Suppressor macrophage (primary cell): ENCODE data around the gene EVC2.
A peak's percentile ranks its signal among the peaks of the same experiment; 100 is the strongest.

Source experiments
- DNase-seq, 4 experiments: peaks; one replicate each; pipeline ENCODE4 v3.0.0-alpha.2; 2020 to 2022

Gene EVC2

GRCh38 chr4:5713861-5714260 is 5.5 kb upstream of the EVC2 start:
- DNase-seq, result no peak

GRCh38 chr4:5712931-5713330 is 4.6 kb upstream of the EVC2 start:
- no peak for DNase-seq

GRCh38 chr4:5712517-5712916 is 4.2 kb upstream of the EVC2 start:
- peak in 2 of 4 experiments; percentile 11 to 27 for DNase-seq

GRCh38 chr4:5711479-5712184 is 3.3 kb upstream of the EVC2 start:
- peak in 3 of 4 experiments; percentile 43 to 63 (median 50) for DNase-seq

DNA sequence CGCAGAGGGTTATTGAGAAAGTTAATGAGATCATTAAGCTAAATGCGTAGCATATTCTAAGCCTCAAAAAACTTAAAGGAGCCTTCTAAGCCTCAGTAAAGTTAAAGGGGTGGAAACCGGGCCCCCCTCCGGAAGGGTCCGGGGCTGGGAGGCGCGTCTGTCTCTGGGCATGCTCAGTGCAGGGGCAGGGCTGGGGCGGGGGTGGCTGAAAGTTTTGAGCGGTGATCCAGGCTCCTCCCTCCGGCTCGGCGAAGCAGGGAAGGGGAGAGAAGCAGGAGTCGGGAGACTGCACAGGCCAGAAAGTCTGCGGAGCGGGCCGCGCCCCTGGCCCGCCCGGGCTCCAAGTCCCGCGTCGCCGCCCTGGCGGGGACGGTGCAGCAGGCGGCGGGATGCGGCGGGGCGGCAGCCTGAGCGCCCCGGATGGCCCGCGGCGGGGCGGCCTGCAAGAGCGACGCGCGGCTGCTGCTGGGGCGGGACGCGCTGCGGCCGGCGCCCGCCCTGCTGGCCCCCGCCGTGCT is 2.7 kb upstream of the EVC2 start, which contains the start of gene EVC:
EVC (plus strand) TSS at position 241 of the 518 bp plus-strand sequence; CDS start at position 421, 180 bp downstream.
- peak; percentile 27 to 66 (median 32) for DNase-seq

- peak in 1 of 4 experiments; percentile 23 for DNase-seq
Measured at GRCh38 chr4:5710065-5710960, 2.0 kb upstream of the EVC2 start.

GRCh38 chr4:5709207-5709575 is 832 bp upstream of the EVC2 start:
- DNase-seq, result no peak

DNA sequence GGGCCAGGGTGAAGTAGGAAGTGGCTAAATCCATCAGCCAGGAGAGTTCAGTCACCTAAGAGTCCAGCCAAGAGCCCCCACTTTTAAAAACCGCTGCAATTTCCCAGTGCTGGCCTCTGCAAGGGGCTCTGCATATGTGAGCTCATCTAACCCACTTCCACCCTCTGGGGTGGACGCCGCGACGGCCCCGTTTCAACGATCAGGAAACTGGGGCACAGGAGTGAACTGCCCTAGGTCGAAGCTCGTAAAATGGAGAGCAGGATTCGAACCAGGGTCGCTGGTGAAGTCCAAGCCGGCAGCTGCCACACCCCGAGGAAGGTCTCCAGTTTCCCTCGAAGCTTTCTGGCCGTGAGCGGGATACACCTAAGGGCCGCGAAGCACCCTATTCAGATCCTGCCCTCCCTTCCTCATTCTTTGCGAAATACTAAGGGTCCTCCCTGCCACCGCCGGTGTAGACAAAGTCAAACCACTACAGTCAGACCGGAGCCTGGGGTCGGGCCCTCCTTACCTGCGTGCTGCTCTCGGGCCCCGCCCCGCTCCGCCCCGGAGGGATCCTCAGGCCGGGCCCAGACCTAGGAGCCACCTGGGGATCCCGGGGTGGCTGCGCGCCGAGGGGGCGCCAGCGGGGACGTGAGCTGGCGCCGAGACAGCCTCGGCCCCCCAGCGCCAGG is 446 bp downstream of the EVC2 start:
- DNase-seq, result no peak

DNA sequence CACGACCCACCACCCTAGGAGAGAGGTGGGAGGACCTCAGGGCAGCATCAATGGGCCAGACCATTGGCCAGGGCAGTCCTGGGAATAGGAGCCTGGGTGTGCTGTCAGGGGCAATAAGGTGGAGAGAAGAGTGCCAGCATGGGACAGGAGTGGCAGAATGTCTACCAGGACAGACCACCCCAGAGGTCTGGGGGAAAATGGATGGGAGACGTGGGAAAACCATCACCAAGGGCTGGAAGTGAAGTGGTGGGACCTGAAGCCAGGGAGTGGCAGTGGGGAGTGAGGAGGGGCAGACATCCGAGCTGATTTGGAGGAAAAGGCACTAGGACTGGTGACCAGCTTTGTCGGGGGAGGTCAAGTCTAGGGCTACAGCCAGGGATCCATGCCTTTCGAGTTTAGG is 993 bp downstream of the EVC2 start:
- DNase-seq, result no peak

GRCh38 chr4:5706486-5707290 is 1.7 kb downstream of the EVC2 start:
- DNase-seq, result no peak

- no peak for DNase-seq
Measured at GRCh38 chr4:5705647-5706320, 2.6 kb downstream of the EVC2 start.

DNA sequence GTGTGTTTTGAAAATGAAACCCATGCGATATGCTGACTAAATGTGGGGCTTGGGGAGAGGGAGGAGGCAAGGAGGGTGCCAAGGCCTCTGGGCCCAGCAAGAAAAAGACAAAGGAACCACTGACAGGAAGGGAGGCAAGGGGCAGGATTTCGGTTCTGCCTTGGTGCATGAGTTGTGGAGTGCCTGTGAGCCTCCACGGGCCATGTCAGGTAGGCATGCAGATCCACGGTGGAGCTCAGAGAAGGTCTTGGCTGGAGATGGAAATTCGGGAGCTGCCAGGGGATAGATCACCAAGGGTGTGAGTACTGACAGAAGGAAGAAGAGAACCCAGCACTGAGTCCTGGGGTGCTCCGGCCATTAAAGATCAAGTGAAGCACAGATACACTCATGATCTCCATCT is 4.1 kb downstream of the EVC2 start:
- no peak for DNase-seq

DNA sequence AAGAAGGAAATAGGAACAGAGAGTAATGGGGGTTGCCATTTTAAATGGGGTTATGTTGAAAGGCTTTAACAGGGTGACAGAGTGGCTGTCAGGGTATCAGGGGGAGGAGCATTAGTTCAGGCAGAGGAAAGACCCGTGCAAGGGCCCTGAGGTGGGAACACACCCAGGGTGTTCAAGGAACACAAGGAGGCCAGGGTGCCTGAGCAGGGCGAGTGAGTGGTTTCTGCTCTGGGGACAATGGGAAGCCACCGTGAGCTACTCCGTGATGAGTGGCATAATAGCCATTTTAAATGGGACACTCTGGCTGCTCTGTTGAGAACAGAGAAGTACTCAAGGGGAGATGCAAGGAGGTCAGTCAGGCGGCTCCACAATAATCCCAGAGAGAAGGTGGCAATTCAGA is 4.5 kb downstream of the EVC2 start:
- DNase-seq, result no peak

GRCh38 chr4:5701971-5702370 is 6.4 kb downstream of the EVC2 start:
- no peak for DNase-seq

- DNase-seq, result no peak
Measured at GRCh38 chr4:5700459-5700858, 7.9 kb downstream of the EVC2 start.

DNA sequence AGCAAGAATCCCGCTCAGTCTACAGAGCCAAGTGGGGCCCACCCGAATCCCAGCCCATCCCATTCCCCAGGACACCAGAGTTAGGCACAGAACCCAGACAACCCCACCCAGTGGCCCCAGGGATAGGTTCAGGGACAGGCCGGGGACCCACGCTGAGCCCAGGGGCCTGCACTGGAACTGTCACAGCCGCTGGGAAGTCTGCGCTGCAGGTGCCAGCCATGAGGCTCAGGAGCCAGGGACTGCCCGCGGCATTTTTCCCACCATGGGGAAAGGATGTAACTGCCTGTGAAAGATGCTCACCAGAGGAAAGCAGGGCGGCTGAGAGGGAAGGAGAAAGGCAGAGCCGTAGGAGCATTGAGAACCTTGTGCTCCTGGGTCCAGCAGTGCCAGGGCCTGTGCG is 12.0 kb downstream of the EVC2 start:
- DNase-seq, result no peak

GRCh38 chr4:5693871-5694270 is 14.5 kb downstream of the EVC2 start:
- no peak for DNase-seq

GRCh38 chr4:5691491-5692132 is 16.7 kb downstream of the EVC2 start:
- DNase-seq, result no peak

DNA sequence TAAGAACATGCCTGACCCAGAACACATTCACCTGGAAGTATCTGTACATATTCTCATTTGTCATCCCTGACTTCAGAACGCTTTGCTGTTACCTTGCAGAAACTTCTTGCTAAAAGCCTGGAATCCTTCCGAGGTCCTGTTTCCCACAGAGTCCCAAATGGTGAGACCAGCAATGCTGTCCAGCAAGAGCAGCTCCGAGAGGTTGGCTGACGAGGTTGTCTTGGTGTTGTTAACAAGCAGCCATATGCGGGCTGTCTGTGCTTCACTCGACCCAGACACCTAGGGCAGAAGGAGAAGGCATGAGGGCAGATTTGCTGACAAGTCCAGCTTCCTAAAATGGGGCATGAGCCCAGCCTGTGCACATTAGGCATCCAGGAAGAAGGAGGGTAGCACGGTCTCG is 19.3 kb downstream of the EVC2 start:
- no peak for DNase-seq

DNA sequence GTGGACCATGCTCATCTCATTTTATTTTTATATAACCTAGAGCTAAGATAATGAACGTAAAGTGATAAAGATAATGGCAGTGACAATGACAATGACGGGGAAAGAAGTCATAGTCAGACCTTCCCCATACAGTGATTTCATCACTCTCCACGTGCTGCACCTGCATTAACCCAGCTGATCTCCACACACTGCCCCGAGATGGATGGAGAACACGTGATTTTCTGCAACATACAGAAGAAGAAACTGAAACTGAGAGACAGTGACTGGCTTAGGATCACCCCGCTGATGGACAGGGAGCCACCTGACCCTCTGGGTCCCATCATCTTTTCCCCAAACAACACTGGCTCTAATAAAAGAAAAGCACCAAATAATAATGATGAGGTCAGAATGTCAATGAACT is 22.0 kb downstream of the EVC2 start:
- DNase-seq, result no peak

DNA sequence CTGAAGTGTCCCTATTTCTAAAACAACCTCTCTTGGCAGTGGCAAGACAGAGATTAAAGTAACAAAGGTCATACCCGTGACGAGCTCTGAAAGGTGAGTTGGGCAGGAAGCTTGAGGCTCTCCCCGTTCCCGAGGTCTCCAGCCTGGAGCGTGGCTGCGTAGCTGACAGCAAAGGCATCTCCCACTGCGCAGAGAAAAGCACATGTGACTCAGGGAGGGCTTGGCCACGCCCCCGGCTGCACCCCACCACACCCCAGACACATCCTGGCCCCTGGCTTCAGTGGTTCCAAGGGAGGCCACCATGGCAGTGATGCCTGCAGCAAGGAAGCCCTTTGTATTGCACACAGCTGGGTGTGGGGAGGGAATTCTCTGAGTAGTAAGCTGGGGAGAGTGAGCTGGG is 23.1 kb downstream of the EVC2 start:
- no peak for DNase-seq
